DND-41 (cell line): Measurements from ENCODE around the gene MYO18B.

Source experiments
- ATAC-seq: fragments of 200-7000 bp; cut with Tn5 transposase; 3 replicates; pipeline ENCODE4 v1.9.1; 2021; ENCODE audit warnings: low read depth; ENCODE audit not compliant: insufficient read depth
- DNase-seq: peaks from one replicate; pipeline ENCODE4 v3.0.0-alpha.2; 2020
- H2AFZ ChIP-seq: 2 replicates; pipeline ENCODE4 v1.6.0; 2012; ENCODE audit warnings: low read depth, low read length
- H3K27ac ChIP-seq: 2 replicates; pipeline ENCODE4 v1.5.1; 2012; ENCODE audit warnings: low read length, inconsistent platforms
- H3K27me3 ChIP-seq: fragments of 200-600 bp; sonication (generic); 2 replicates; pipeline ENCODE4 v1.6.0; 2012; ENCODE audit warnings: low read length, mild to moderate bottlenecking, inconsistent platforms; ENCODE audit not compliant: insufficient read depth, poor library complexity
- H3K36me3 ChIP-seq: 2 replicates; pipeline ENCODE4 v1.5.1; 2012; ENCODE audit warnings: low read length, inconsistent platforms; ENCODE audit not compliant: insufficient read depth
- H3K4me1 ChIP-seq: 2 replicates; pipeline ENCODE4 v1.5.1; 2012; ENCODE audit warnings: mild to moderate bottlenecking, low read length; ENCODE audit not compliant: insufficient read depth
- H3K4me2 ChIP-seq: 2 replicates; pipeline ENCODE4 v1.6.0; 2012; ENCODE audit warnings: mild to moderate bottlenecking, moderate library complexity, low read length, inconsistent platforms; ENCODE audit not compliant: insufficient read depth
- H3K4me3 ChIP-seq, 2 experiments: fragments of 200-600 bp in 1 of 2; shearing (Covaris generic) in 1 of 2; 2 replicates each; pipeline ENCODE4 v1.5.1; 2012 to 2016; ENCODE audit warnings: inconsistent platforms in 2 of 2, low read length in 2 of 2, mild to moderate bottlenecking in 2 of 2, low read depth in 1 of 2, moderate library complexity in 1 of 2
- H3K79me2 ChIP-seq: 2 replicates; pipeline ENCODE4 v1.6.0; 2012; ENCODE audit warnings: low read length, inconsistent platforms; ENCODE audit not compliant: insufficient read depth
- H3K9ac ChIP-seq: 2 replicates; pipeline ENCODE4 v1.6.0; 2012; ENCODE audit warnings: low read depth, mild to moderate bottlenecking, inconsistent platforms, low read length, moderate library complexity
- H3K9me3 ChIP-seq: 2 replicates; pipeline ENCODE4 v1.5.1; 2012; ENCODE audit warnings: low read length, moderate library complexity, mild to moderate bottlenecking, inconsistent platforms; ENCODE audit not compliant: insufficient read depth, severe bottlenecking
- H4K20me1 ChIP-seq: 2 replicates; pipeline ENCODE4 v1.6.0; 2012; ENCODE audit warnings: low read length; ENCODE audit not compliant: insufficient read depth
- EZH2 ChIP-seq: IDR thresholded peaks from 3 replicates; pipeline ENCODE4 v1.6.1; 2012; ENCODE audit warnings: borderline replicate concordance, low read depth, mild to moderate bottlenecking, moderate library complexity, low read length, inconsistent platforms; ENCODE audit not compliant: severe bottlenecking
- TF ChIP-seq, protein P1 (sequence below): IDR thresholded peaks from 2 replicates; pipeline ENCODE4 v1.5.1; 2012; ENCODE audit warnings: borderline replicate concordance, low read length, moderate library complexity, mild to moderate bottlenecking; ENCODE audit not compliant: poor library complexity, severe bottlenecking; ENCODE audit errors: extremely low read depth

The MYO18B gene

DNA sequence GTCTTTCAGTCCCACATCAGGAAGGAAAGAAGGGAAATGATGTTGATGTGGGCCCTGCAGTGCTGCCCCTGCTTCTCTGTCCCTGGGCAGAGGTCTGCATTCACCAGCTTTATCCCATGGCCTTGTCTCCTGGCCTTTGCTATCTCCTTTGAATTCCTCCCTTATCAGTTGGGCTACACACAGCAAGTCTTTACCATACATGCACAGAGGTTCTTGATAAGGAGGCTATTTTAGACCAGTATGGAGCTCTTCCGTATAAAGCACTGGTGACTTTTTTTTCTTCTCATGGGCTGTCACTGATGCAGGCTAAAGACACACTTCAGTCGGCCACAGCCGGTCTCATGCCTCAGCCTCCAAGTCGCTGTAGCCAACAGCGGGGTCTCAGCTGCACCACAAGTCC, 20.2 kb downstream of the MYO18B start:
- H3K4me2 ChIP-seq, result no peak overlapping the region
- ATAC-seq (no peak), DNase-seq (no peak)
- H3K27ac ChIP-seq, result no peak overlapping the region
- no peaks in the 10 kb centered on the region for H3K36me3 ChIP-seq
- no peak overlapping the region for H2AFZ ChIP-seq
- H3K4me1 ChIP-seq, result 0 out of 2 replicates have a peak, but pooled peaks cover 3% of the 10 kb centered on the region
- H3K79me2 ChIP-seq, result no peaks in the 10 kb centered on the region
- TF ChIP-seq EZH2, result no peak
- TF ChIP-seq, protein P1, sequence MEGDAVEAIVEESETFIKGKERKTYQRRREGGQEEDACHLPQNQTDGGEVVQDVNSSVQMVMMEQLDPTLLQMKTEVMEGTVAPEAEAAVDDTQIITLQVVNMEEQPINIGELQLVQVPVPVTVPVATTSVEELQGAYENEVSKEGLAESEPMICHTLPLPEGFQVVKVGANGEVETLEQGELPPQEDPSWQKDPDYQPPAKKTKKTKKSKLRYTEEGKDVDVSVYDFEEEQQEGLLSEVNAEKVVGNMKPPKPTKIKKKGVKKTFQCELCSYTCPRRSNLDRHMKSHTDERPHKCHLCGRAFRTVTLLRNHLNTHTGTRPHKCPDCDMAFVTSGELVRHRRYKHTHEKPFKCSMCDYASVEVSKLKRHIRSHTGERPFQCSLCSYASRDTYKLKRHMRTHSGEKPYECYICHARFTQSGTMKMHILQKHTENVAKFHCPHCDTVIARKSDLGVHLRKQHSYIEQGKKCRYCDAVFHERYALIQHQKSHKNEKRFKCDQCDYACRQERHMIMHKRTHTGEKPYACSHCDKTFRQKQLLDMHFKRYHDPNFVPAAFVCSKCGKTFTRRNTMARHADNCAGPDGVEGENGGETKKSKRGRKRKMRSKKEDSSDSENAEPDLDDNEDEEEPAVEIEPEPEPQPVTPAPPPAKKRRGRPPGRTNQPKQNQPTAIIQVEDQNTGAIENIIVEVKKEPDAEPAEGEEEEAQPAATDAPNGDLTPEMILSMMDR, result no peak
- no peaks in the 10 kb centered on the region for H3K27me3 ChIP-seq
- no peaks in the 10 kb centered on the region for H4K20me1 ChIP-seq
- no peak overlapping the region for H3K4me3 ChIP-seq
- H3K9ac ChIP-seq, result no peak overlapping the region
- peaks cover 16% of the 10 kb centered on the region for H3K9me3 ChIP-seq

DNA sequence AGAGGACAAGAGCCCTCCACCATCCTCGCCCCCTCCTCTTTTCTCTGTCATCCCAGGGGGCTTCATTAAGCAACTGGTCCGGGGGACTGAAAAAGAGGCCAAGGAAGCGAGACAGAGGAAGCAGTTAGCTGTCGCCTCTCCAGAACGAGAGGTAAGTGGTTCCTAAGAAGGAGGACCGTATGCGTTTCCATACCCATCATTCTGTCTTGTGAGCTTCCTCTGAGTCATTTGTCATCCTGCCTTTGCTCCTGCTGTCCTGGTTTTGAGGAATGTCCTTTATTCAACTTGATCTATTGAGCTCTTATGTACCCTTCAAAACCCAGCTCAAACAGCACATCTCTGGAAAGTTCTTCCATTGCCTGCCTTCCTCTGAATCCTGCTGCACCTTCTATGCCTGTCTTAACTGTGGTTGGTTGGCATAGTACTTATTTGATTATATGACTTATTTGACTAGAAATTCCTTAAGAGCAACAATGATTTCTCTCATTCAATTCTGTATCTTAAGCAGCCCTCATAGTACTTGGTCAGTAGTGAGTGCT, 21.3 kb downstream of the MYO18B start:
- TF ChIP-seq, protein P1, result no peak
- no peak for TF ChIP-seq EZH2
- no peaks in the 10 kb centered on the region for H3K4me1 ChIP-seq
- ATAC-seq (no peak), DNase-seq (no peak)
- H3K9me3 ChIP-seq, result peaks cover 22% of the 10 kb centered on the region
- no peaks in the 10 kb centered on the region for H4K20me1 ChIP-seq
- no peak overlapping the region for H3K4me3 ChIP-seq
- H3K36me3 ChIP-seq, result no peaks in the 10 kb centered on the region
- no peak overlapping the region; the same call in 1 of the 2 replicates for H2AFZ ChIP-seq
- H3K79me2 ChIP-seq, result no peaks in the 10 kb centered on the region
- H3K9ac ChIP-seq, result no peak overlapping the region
- H3K27me3 ChIP-seq, result no peaks in the 10 kb centered on the region
- no peak overlapping the region for H3K4me2 ChIP-seq
- H3K27ac ChIP-seq, result no peak overlapping the region

DNA sequence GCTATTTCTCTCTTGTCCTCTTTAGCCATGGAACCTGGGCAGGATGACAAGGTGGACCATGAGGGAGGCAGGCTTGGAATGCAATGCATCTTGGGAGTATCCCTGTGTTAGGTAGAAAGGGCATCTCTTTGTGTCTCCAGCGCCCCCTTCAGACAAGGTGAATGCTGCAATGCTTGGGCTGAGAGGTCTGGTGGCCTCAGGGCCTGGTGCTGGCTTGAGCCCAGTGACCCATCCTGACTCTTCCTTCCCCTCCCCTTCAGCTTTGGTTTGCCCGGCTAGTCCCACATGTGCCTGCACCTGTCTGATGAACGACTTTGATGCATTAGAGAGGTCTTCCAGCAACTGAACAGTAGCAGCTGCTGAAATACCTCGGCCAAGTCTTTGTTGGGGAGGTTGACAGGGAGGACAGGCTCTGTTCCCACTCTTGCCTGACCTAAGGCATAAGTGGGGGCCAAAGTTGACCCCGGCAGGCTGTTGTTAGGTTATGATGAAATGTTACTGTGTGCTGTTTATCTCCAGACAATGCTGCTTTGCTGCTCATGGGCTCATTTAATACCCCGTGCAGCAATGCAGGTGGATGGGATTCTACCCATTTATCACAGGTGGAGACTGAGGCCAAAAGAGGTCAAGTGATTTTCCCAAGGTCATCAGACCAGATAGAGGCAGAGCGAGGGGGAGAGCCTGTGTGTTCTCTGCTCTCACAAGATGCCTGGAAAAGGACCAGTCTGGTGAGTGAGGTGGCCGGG, 22.5 kb downstream of the MYO18B start:
- Histone ChIP-seq H4K20me1 (no peaks in the 10 kb centered on the region), H2AFZ (no peak overlapping the region), H3K4me1 (no peaks in the 10 kb centered on the region), H3K9me3 (peaks cover 22% of the 10 kb centered on the region), H3K27ac (no peak overlapping the region), H3K36me3 (no peaks in the 10 kb centered on the region), H3K4me3 (no peak overlapping the region), H3K4me2 (no peak overlapping the region), H3K27me3 (no peaks in the 10 kb centered on the region), H3K9ac (no peak overlapping the region), H3K79me2 (no peaks in the 10 kb centered on the region)
- DNase-seq, result no peak
- no peak for ATAC-seq
- no peak for TF ChIP-seq EZH2
- TF ChIP-seq, protein P1, result no peak
